SK-N-SH treated with all-trans-retinoic acid at 6 μM for 48 hours (cell line): Measurements from ENCODE around the gene DNAJC22.
"Not testable (repeated sequence)": the region's sequence is repeated elsewhere in the genome, so short reads cannot be mapped to it uniquely, and the experiment has no call there.

Experiments used
- ATAC-seq: fragments of 200-7000 bp; cut with Tn5 transposase; 3 replicates; pipeline ENCODE4 v1.9.1; 2020; ENCODE audit warnings: mild to moderate bottlenecking, moderate library complexity
- ARNTL ChIP-seq: fragments of 450-650 bp; formaldehyde crosslinking; IDR thresholded peaks from 2 replicates; pipeline ENCODE4 v1.5.0; 2020; ENCODE audit warnings: low read depth, mild to moderate bottlenecking, moderate library complexity, borderline replicate concordance
- BACH2 ChIP-seq: fragments of 250-450 bp; sonication (Bioruptor Pico); IDR thresholded peaks from 2 replicates; pipeline ENCODE4 v1.9.0; 2021; ENCODE audit warnings: mild to moderate bottlenecking, borderline replicate concordance
- CSDC2 ChIP-seq: fragments of 250-450 bp; sonication (Bioruptor Pico); IDR thresholded peaks from 2 replicates; pipeline ENCODE4 v1.5.0; 2020; ENCODE audit warnings: mild to moderate bottlenecking, moderate library complexity
- CSRNP3 ChIP-seq: fragments of 250-450 bp; sonication (Bioruptor Pico); IDR thresholded peaks from 2 replicates; pipeline ENCODE4 v1.5.1; 2021; ENCODE audit warnings: mild to moderate bottlenecking, moderate library complexity
- ESRRG ChIP-seq: fragments of 250-450 bp; sonication (Bioruptor Pico); IDR thresholded peaks from 2 replicates; pipeline ENCODE4 v1.6.1; 2021; ENCODE audit warnings: mild to moderate bottlenecking
- GLIS3 ChIP-seq: fragments of 250-450 bp; sonication (Bioruptor Pico); IDR thresholded peaks from 2 replicates; pipeline ENCODE4 v1.5.0; 2020; ENCODE audit warnings: mild to moderate bottlenecking, moderate library complexity
- ISL1 ChIP-seq: fragments of 250-450 bp; sonication (Bioruptor Pico); IDR thresholded peaks from 2 replicates; pipeline ENCODE4 v2.1.2; 2022; ENCODE audit warnings: mild to moderate bottlenecking, moderate library complexity
- OSR1 ChIP-seq: fragments of 250-450 bp; sonication (Bioruptor Pico); IDR thresholded peaks from 2 replicates; pipeline ENCODE4 v1.8.0; 2022; ENCODE audit warnings: moderate library complexity, mild to moderate bottlenecking, inconsistent platforms
- PATZ1 ChIP-seq: fragments of 250-450 bp; sonication (Bioruptor Pico); IDR thresholded peaks from 2 replicates; pipeline ENCODE4 v1.8.0; 2020; ENCODE audit warnings: mild to moderate bottlenecking, moderate library complexity, borderline replicate concordance
- RARB ChIP-seq: fragments of 250-450 bp; sonication (Bioruptor Pico); IDR thresholded peaks from 2 replicates; pipeline ENCODE4 v1.8.0; 2021; ENCODE audit warnings: mild to moderate bottlenecking, moderate library complexity
- SNAI2 ChIP-seq: fragments of 250-450 bp; sonication (Bioruptor Pico); IDR thresholded peaks from 2 replicates; pipeline ENCODE4 v1.5.0; 2020; ENCODE audit warnings: mild to moderate bottlenecking, moderate library complexity
- TCF4 ChIP-seq: fragments of 250-450 bp; sonication (Bioruptor Pico); IDR thresholded peaks from 2 replicates; pipeline ENCODE4 v1.8.0; 2021; ENCODE audit warnings: mild to moderate bottlenecking, moderate library complexity, borderline replicate concordance
- TOX ChIP-seq: fragments of 250-450 bp; sonication (Bioruptor Pico); IDR thresholded peaks from 2 replicates; pipeline ENCODE4 v1.8.0; 2021; ENCODE audit warnings: mild to moderate bottlenecking, moderate library complexity, borderline replicate concordance
- TSHZ2 ChIP-seq: fragments of 250-450 bp; sonication (Bioruptor Pico); IDR thresholded peaks from 2 replicates; pipeline ENCODE4 v1.5.0; 2020; ENCODE audit warnings: mild to moderate bottlenecking, moderate library complexity
- ZC3H10 ChIP-seq: fragments of 250-450 bp; sonication (Bioruptor Pico); IDR thresholded peaks from 2 replicates; pipeline ENCODE4 v1.5.1; 2021; ENCODE audit warnings: mild to moderate bottlenecking, moderate library complexity
- ZFP3 ChIP-seq: fragments of 250-450 bp; sonication (Bioruptor Pico); IDR thresholded peaks from 2 replicates; pipeline ENCODE4 v1.5.0; 2020; ENCODE audit warnings: mild to moderate bottlenecking, moderate library complexity
- ZNF565 ChIP-seq: fragments of 450-650 bp; formaldehyde crosslinking; conservative IDR thresholded peaks from 2 replicates; pipeline ENCODE4 v1.5.0; 2020; ENCODE audit warnings: low read depth, mild to moderate bottlenecking, moderate library complexity
- ZNF70 ChIP-seq: fragments of 450-650 bp; formaldehyde crosslinking; IDR thresholded peaks from 2 replicates; pipeline ENCODE4 v1.5.0; 2020; ENCODE audit warnings: mild to moderate bottlenecking, moderate library complexity
- ZNF8 ChIP-seq: fragments of 450-650 bp; formaldehyde crosslinking; IDR thresholded peaks from 2 replicates; pipeline ENCODE4 v1.5.0; 2020; ENCODE audit warnings: mild to moderate bottlenecking, moderate library complexity

DNAJC22 gene

GRCh38 chr12:49332441-49332861 is 14.2 kb upstream of the DNAJC22 start (continued):
- TF ChIP-seq CSRNP3 (CRISPR knock-in tag) = no peak

- no peak for TF ChIP-seq ISL1 (CRISPR knock-in tag)
- no peak for TF ChIP-seq ZNF8 (CRISPR knock-in tag)
- TF ChIP-seq ESRRG (CRISPR knock-in tag) = no peak
- no peak for TF ChIP-seq BACH2 (CRISPR knock-in tag)
- no peak for TF ChIP-seq ZC3H10
- TF ChIP-seq TSHZ2 (CRISPR knock-in tag) = no peak
- TF ChIP-seq TCF4 (CRISPR knock-in tag) = no peak
- TF ChIP-seq ZFP3 (CRISPR knock-in tag) = no peak
- no peak for TF ChIP-seq SNAI2
- TF ChIP-seq GLIS3 = no peak
- no peak for ATAC-seq
Measured at GRCh38 chr12:49332891-49333371, 13.8 kb upstream of the DNAJC22 start.

GRCh38 chr12:49333778-49334177 is 12.9 kb upstream of the DNAJC22 start:
- ATAC-seq = not testable (repeated sequence)

- TF ChIP-seq ZNF565 (CRISPR knock-in tag) (no peak), CSRNP3 (CRISPR knock-in tag) (no peak), CSDC2 (CRISPR knock-in tag) (no peak), OSR1 (CRISPR knock-in tag) (no peak), ZFP3 (CRISPR knock-in tag) (no peak), SNAI2 (no peak), TOX (no peak), ZNF70 (CRISPR knock-in tag) (no peak), PATZ1 (CRISPR knock-in tag) (no peak), GLIS3 (no peak), RARB (CRISPR knock-in tag) (no peak), ARNTL (CRISPR knock-in tag) (no peak), BACH2 (CRISPR knock-in tag) (no peak)
- no peak for ATAC-seq
Measured at GRCh38 chr12:49334226-49334625, 12.5 kb upstream of the DNAJC22 start.

- no peak for TF ChIP-seq PATZ1 (CRISPR knock-in tag)
- no peak for TF ChIP-seq RARB (CRISPR knock-in tag)
- TF ChIP-seq OSR1 (CRISPR knock-in tag) = no peak
- no peak for TF ChIP-seq CSRNP3 (CRISPR knock-in tag)
- ATAC-seq = no peak
Measured at GRCh38 chr12:49334681-49335080, 12.0 kb upstream of the DNAJC22 start.
